AG10803 (cell line): ENCODE results near the gene TBCD.
"Not testable (repeated sequence)": the region's sequence is repeated elsewhere in the genome, so short reads cannot be mapped to it uniquely, and the experiment has no call there.

ENCODE experiments used
- DNase-seq: peaks from one replicate; pipeline ENCODE4 v3.0.0; 2010; ENCODE audit warnings: low read depth
- H3K4me3 ChIP-seq: 2 replicates; pipeline ENCODE4 v1.5.1; 2011; ENCODE audit warnings: mild to moderate bottlenecking, low read length, control low read depth
- CTCF ChIP-seq: conservative IDR thresholded peaks from 2 replicates; pipeline ENCODE4 v1.5.1; 2011; ENCODE audit warnings: mild to moderate bottlenecking, low read length, control low read depth, inconsistent platforms

Gene TBCD

GRCh38 chr17:82985973-82986372 is 234.1 kb downstream of the TBCD start:
- DNase-seq = peak; percentile 42
- no peak for TF ChIP-seq CTCF
- H3K4me3 ChIP-seq = no peak overlapping the region

DNA sequence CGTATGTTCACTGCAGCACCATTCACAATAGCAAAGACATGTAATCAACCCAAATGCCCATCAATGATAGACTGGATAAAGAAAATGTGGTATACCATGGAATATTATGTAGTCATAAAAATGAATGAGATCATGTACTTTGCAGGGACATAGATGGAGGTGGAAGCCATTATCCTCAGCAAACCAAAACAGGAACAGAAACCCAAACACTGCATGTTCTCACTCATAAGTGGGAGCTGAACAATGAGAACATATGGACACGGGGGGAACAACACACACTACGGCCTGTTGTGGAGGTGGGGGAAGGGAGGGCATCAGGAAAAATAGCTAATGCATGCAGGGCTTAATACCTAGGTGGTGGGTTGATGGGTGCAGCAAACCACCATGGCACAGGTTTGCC is 237.2 kb downstream of the TBCD start:
- not testable (repeated sequence) for H3K4me3 ChIP-seq, DNase-seq

- no peak for TF ChIP-seq CTCF
- no peak overlapping the region for H3K4me3 ChIP-seq
- no peak for DNase-seq
Observed at GRCh38 chr17:82989881-82990280, 238.0 kb downstream of the TBCD start.

DNA sequence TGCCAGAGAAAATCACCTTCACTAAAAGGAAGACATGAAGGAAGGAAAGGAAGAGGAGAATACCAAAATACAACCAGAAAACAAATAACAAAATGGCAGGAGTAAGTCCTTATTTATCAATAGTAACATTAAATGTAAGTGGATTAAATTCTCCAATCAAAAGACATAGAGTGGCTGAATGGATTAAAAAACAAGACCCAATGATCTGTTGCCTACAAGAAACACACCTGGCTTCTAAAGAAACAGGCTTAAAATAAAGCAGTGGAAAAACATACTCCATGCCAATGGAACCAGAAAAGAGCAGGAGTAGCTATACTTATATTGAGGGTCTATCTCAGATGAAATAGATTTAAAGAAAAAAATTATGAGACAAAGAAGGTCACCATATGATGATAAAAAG is 241.1 kb downstream of the TBCD start:
- no peak overlapping the region for H3K4me3 ChIP-seq
- DNase-seq = no peak
- no peak for TF ChIP-seq CTCF
